22Rv1 (cell line): ENCODE results near the gene TAP1.

ENCODE experiments used
- ZFX ChIP-seq: fragments of 450-650 bp; IDR thresholded peaks from 2 replicates; pipeline ENCODE4 v1.6.1; 2017; ENCODE audit warnings: antibody characterized with exemption, borderline replicate concordance
- TF ChIP-seq, protein P1 (sequence below): fragments of 450-650 bp; IDR thresholded peaks from 2 replicates; pipeline ENCODE4 v1.5.1; 2017; ENCODE audit warnings: mild to moderate bottlenecking

DNA sequence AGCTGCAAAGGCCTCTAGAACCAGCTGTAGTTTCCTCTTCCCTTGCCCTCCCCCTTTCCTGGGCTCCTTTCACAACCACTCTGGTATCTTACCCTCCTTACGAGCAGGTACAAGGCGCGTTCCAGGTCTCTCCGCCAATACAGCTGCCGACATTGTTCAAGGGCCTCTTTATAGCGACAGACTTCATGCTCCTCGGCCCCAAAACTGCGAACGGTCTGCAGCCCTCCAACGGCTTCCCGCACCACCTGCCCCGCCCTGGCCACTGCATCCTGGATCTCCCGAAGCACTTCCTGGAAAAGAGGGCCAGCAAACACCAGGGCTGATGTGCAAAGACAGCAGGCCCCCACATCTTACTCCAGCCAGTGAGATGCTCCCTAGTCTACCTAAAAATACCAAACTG, 21.0 kb downstream of the TAP1 start:
- TF ChIP-seq, protein P1, sequence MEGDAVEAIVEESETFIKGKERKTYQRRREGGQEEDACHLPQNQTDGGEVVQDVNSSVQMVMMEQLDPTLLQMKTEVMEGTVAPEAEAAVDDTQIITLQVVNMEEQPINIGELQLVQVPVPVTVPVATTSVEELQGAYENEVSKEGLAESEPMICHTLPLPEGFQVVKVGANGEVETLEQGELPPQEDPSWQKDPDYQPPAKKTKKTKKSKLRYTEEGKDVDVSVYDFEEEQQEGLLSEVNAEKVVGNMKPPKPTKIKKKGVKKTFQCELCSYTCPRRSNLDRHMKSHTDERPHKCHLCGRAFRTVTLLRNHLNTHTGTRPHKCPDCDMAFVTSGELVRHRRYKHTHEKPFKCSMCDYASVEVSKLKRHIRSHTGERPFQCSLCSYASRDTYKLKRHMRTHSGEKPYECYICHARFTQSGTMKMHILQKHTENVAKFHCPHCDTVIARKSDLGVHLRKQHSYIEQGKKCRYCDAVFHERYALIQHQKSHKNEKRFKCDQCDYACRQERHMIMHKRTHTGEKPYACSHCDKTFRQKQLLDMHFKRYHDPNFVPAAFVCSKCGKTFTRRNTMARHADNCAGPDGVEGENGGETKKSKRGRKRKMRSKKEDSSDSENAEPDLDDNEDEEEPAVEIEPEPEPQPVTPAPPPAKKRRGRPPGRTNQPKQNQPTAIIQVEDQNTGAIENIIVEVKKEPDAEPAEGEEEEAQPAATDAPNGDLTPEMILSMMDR: no peak
- TF ChIP-seq ZFX: no peak
